Ishikawa (cell line): ENCODE data around the gene UGGT1.

Experiments
- CREB1 ChIP-seq: IDR thresholded peaks from 2 replicates; pipeline ENCODE4 v1.6.1; 2012; ENCODE audit warnings: low read depth
- EP300 ChIP-seq: IDR thresholded peaks from 2 replicates; pipeline ENCODE4 v1.6.1; 2012; ENCODE audit warnings: borderline replicate concordance
- REST ChIP-seq: IDR thresholded peaks from 2 replicates; pipeline ENCODE4 v1.6.1; 2012; ENCODE audit warnings: low read depth, mild to moderate bottlenecking
- TAF1 ChIP-seq: IDR thresholded peaks from 2 replicates; pipeline ENCODE4 v1.6.1; 2012; ENCODE audit warnings: low read depth, mild to moderate bottlenecking

- TF ChIP-seq EP300 (no peak), TAF1 (no peak), CREB1 (no peak), REST (no peak)
These were observed 87.9 kb downstream of the UGGT1 start for GRCh38 chr2:128178650-128179460.
